K562 (cell line): ENCODE measurements around the gene CNOT6. TPM values are rescaled to one million over a fixed set of nuclear protein-coding genes. Genes with fewer than 3 reads are reported as not detected.

ENCODE experiments used
- ATAC-seq: fragments of 200-7000 bp; cut with Tn5 transposase; 3 replicates; pipeline ENCODE4 v1.9.1; 2020; ENCODE audit warnings: moderate library complexity
- BruUV-seq: library from RNA; stranded (reverse); fragments of 400-500 nt; replicated peaks from 2 replicates; lab custom pipeline; 2021; lab: Mats Ljungman, UMichigan
- CTCF ChIA-PET: fragments of 300-600 bp; formaldehyde crosslinking; extraction: SDS; loops from one replicate; lab custom pipeline; 2021; ENCODE audit warnings: low intra/inter-chr PET ratio; lab: Yijun Ruan, JAX
- POLR2A ChIA-PET: fragments of 300-600, 350-650 bp; sonication (Branson Sonifier 250); formaldehyde crosslinking; extraction: SDS; loops from one replicate; lab custom pipeline; 2021; ENCODE audit warnings: antibody characterized with exemption, inconsistent platforms; lab: Yijun Ruan, JAX
- DNase-seq, 4 experiments: peaks; one replicate each; pipeline versions ENCODE4 v3.0.0 to v3.0.0-alpha.2; 2011 to 2018; ENCODE audit warnings: low spot score in 3 of 4, mixed read lengths in 3 of 4; ENCODE audit errors: extremely low read depth in 1 of 4
- FAIRE-seq: peaks from 2 replicates; lab custom pipeline; 2011; peaks lifted over from hg19 to GRCh38; lab: Jason Lieb, UNC
- H2AFZ ChIP-seq: 2 replicates; pipeline ENCODE4 v1.6.0; 2011; ENCODE audit warnings: low read depth, low read length, control low read depth, inconsistent platforms
- H3K27ac ChIP-seq: fragments of 200-600 bp; 3 replicates; pipeline ENCODE4 v1.8.0; 2011; ENCODE audit warnings: low read depth, mild to moderate bottlenecking, control low read depth, inconsistent platforms, low read length, moderate library complexity, mixed read lengths; ENCODE audit errors: extremely low read depth
- H3K27me3 ChIP-seq, 2 experiments: fragments of 300-600 bp in 1 of 2; 2 replicates in 1 of 2; 3 replicates in 1 of 2; pipeline versions ENCODE4 v1.6.0 to v1.8.0; 2011; ENCODE audit warnings: inconsistent platforms in 2 of 2, low read length in 2 of 2, mild to moderate bottlenecking in 1 of 2, mixed read lengths in 1 of 2, moderate library complexity in 1 of 2; ENCODE audit not compliant: control insufficient read depth in 2 of 2, insufficient read depth in 2 of 2
- H3K36me3 ChIP-seq: fragments of 300-600 bp; 3 replicates; pipeline ENCODE4 v1.8.0; 2011; ENCODE audit warnings: mild to moderate bottlenecking, low read length, inconsistent platforms; ENCODE audit not compliant: control insufficient read depth, insufficient read depth
- H3K4me1 ChIP-seq, 2 experiments: fragments of 200-600 bp in 1 of 2; replicated peaks in 1 of 2; 2 replicates in 1 of 2; 3 replicates in 1 of 2; pipeline versions ENCODE4 v1.5.1 to v1.8.0; 2011; ENCODE audit warnings: inconsistent platforms in 2 of 2, low read length in 2 of 2, mild to moderate bottlenecking in 1 of 2, mixed read lengths in 1 of 2, moderate library complexity in 1 of 2; ENCODE audit not compliant: control insufficient read depth in 2 of 2, insufficient read depth in 2 of 2
- H3K4me2 ChIP-seq: 2 replicates; pipeline ENCODE4 v1.6.1; 2011; ENCODE audit warnings: low read length, control low read depth, inconsistent platforms, mixed read lengths; ENCODE audit not compliant: insufficient read depth
- H3K4me3 ChIP-seq: fragments of 200-600 bp; sonication (generic), shearing (Covaris generic); 2 replicates; pipeline ENCODE4 v1.5.1; 2016; ENCODE audit warnings: control low read depth, inconsistent platforms
- H3K79me2 ChIP-seq: fragments of 200-600 bp; 3 replicates; pipeline ENCODE4 v1.8.0; 2011; ENCODE audit warnings: low read length, inconsistent platforms; ENCODE audit not compliant: control insufficient read depth, insufficient read depth
- H3K9ac ChIP-seq, 2 experiments: 2 replicates each; pipeline versions ENCODE4 v1.6.0 to v1.6.1; 2011; ENCODE audit warnings: low read depth in 2 of 2, low read length in 2 of 2, control low read depth in 1 of 2, inconsistent platforms in 1 of 2, mild to moderate bottlenecking in 1 of 2, mixed read lengths in 1 of 2; ENCODE audit not compliant: insufficient read depth in 1 of 2
- H3K9me1 ChIP-seq: one replicate; pipeline ENCODE4 v1.6.0; 2011; ENCODE audit warnings: inconsistent platforms, mild to moderate bottlenecking, low read length, moderate library complexity; ENCODE audit not compliant: control insufficient read depth, insufficient read depth
- H3K9me3 ChIP-seq: replicated peaks from 2 replicates; pipeline ENCODE4 v1.5.1; 2011; ENCODE audit warnings: low read depth, low read length, inconsistent platforms; ENCODE audit not compliant: control insufficient read depth, insufficient read depth
- H4K20me1 ChIP-seq: replicated peaks from 2 replicates; pipeline ENCODE4 v1.6.1; 2011; ENCODE audit warnings: low read length, inconsistent platforms, mixed read lengths; ENCODE audit not compliant: control insufficient read depth, insufficient read depth
- BMI1 ChIP-seq: fragments of 150-350 bp; IDR thresholded peaks from 2 replicates; pipeline ENCODE4 v1.6.1; 2014; ENCODE audit warnings: low read length
- BRCA1 ChIP-seq, 2 experiments: fragments of 450-650 bp in 1 of 2; sonication (generic) in 1 of 2; formaldehyde crosslinking in 1 of 2; IDR thresholded peaks; 2 replicates each; pipeline versions ENCODE4 v1.5.0 to v1.6.1; 2017 to 2020; ENCODE audit warnings: mild to moderate bottlenecking in 1 of 2, missing genetic modification reagents in 1 of 2
- EZH2 ChIP-seq: IDR thresholded peaks from 2 replicates; pipeline ENCODE4 v1.6.1; 2012; ENCODE audit warnings: low read depth, mild to moderate bottlenecking, inconsistent platforms, low read length, borderline replicate concordance
- GTF2A2 ChIP-seq: IDR thresholded peaks from 2 replicates; pipeline ENCODE4 v1.6.1; 2016; ENCODE audit warnings: mild to moderate bottlenecking, missing genetic modification characterization, missing compliant biosample characterization
- HES1 ChIP-seq: fragments of 450-650 bp; IDR thresholded peaks from 2 replicates; pipeline ENCODE4 v1.6.1; 2016; ENCODE audit warnings: low read depth, mild to moderate bottlenecking, moderate library complexity
- HMG20B ChIP-seq: fragments of 250-450 bp; sonication (Bioruptor Pico); IDR thresholded peaks from 2 replicates; pipeline ENCODE4 v1.5.0; 2021; ENCODE audit warnings: mild to moderate bottlenecking
- PHF21A ChIP-seq: fragments of 450-650 bp; IDR thresholded peaks from 2 replicates; pipeline ENCODE4 v1.6.1; 2017; ENCODE audit warnings: low read depth, borderline replicate concordance
- SMAD3 ChIP-seq: fragments of 450-650 bp; formaldehyde crosslinking; conservative IDR thresholded peaks from 2 replicates; pipeline ENCODE4 v1.4.0; 2020; ENCODE audit warnings: mild to moderate bottlenecking
- SRSF3 ChIP-seq: fragments of 200-400 bp; formaldehyde crosslinking; IDR thresholded peaks from 2 replicates; pipeline ENCODE4 v1.6.1; 2016; ENCODE audit warnings: mild to moderate bottlenecking, low read length, moderate library complexity; ENCODE audit not compliant: insufficient read depth
- TSC22D4 ChIP-seq: fragments of 450-650 bp; IDR thresholded peaks from 2 replicates; pipeline ENCODE4 v1.6.1; 2016; ENCODE audit warnings: missing genetic modification characterization, missing biosample characterization, control low read depth
- ZNF174 ChIP-seq: fragments of 250-450 bp; sonication (Bioruptor Pico); IDR thresholded peaks from 2 replicates; pipeline ENCODE4 v1.4.0; 2020; ENCODE audit warnings: mild to moderate bottlenecking
- ZNF197 ChIP-seq: fragments of 200-800 bp; sonication (Bioruptor generic); IDR thresholded peaks from 2 replicates; pipeline ENCODE4 v1.6.1; 2016; ENCODE audit warnings: low read depth, missing genetic modification characterization, missing compliant biosample characterization
- ZNF395 ChIP-seq: fragments of 200-800 bp; sonication (Bioruptor generic); IDR thresholded peaks from 2 replicates; pipeline ENCODE4 v1.6.1; 2017; ENCODE audit warnings: missing genetic modification characterization, missing compliant biosample characterization
- ZNF408 ChIP-seq: fragments of 250-450 bp; sonication (Bioruptor Pico); IDR thresholded peaks from 2 replicates; pipeline ENCODE4 v1.4.0; 2020; ENCODE audit warnings: low read depth, mild to moderate bottlenecking, moderate library complexity
- ZNF445 ChIP-seq: fragments of 250-450 bp; sonication (Bioruptor Pico); IDR thresholded peaks from 2 replicates; pipeline ENCODE4 v1.4.0; 2020; ENCODE audit warnings: low read depth, mild to moderate bottlenecking, moderate library complexity
- ZNF449 ChIP-seq: fragments of 250-450 bp; sonication (Bioruptor Pico); IDR thresholded peaks from 2 replicates; pipeline ENCODE4 v1.8.0; 2022; ENCODE audit warnings: moderate library complexity, mild to moderate bottlenecking, inconsistent platforms
- ZNF668 ChIP-seq: fragments of 250-450 bp; sonication (Bioruptor Pico); IDR thresholded peaks from 2 replicates; pipeline ENCODE4 v1.8.0; 2022; ENCODE audit warnings: mild to moderate bottlenecking, inconsistent platforms
- WGBS: fragments of 100-300 bp; shearing (Covaris generic); methylation state at CpG from one replicate; pipeline ENCODE4 v1.1.6; 2016; ENCODE audit warnings: low coverage, mixed read lengths; ENCODE audit not compliant: insufficient coverage; ENCODE audit errors: missing lambda C conversion rate; 5-methylcytosine and 5-hydroxymethylcytosine counted together
- in situ Hi-C: fragments of 300-500 bp; cut with MboI; formaldehyde crosslinking; loops from 4 replicates; pipeline ENCODE4 v1.15.0; 2018; ENCODE audit warnings: inconsistent platforms, mixed read lengths
- intact Hi-C: fragments of 100-400 bp; cut with micrococcal nuclease; formaldehyde crosslinking; loops from 2 replicates; pipeline ENCODE4 v1.14.2; 2022
- polyA plus RNA-seq, 8 experiments: library from polyadenylated mRNA; depleted of rRNA in 4 of 8; stranded (reverse) in 5 of 8; unstranded in 3 of 8; fragments of >200 nt; fragmentation: Nextera tagmentation in 2 of 8; fragmentation: Illumina TruSeq in 1 of 8; extraction: Ambion mirVana in 2 of 8; extraction: Trizol in 1 of 8; gene quantifications; 2 replicates each; pipeline versions ENCODE4 v1.2.1 to v1.2.3, GENCODE V29; 2011 to 2014; ENCODE audit warnings: inconsistent platforms in 1 of 8, missing spikeins in 1 of 8
- total RNA-seq, 7 experiments: library from RNA; depleted of rRNA in 6 of 7; stranded (reverse); fragments of >200 nt in 6 of 7; fragmentation: Illumina TruSeq in 2 of 7; extraction: Trizol in 2 of 7; gene quantifications; 2 replicates each; pipeline versions ENCODE4 v1.2.1 to v1.2.3, GENCODE V29; 2011 to 2021; ENCODE audit warnings: low replicate concordance in 1 of 7
- TF ChIP-seq, protein P1 (sequence below), 3 experiments: fragments of 200-800 bp in 1 of 3; sonication (Bioruptor generic) in 1 of 3; sonication (generic) in 1 of 3; formaldehyde crosslinking in 1 of 3; IDR thresholded peaks; 2 replicates each; pipeline versions ENCODE4 v1.6.1 to v1.8.0; 2016 to 2022; ENCODE audit warnings: mild to moderate bottlenecking in 2 of 3, missing compliant biosample characterization in 2 of 3, missing genetic modification characterization in 2 of 3, missing genetic modification reagents in 1 of 3

CNOT6 gene
- total and polyA plus RNA-seq, 9 of the 15 experiments (the other 6 are each of a cell fraction or from before 2014, with no cell fraction given), result 4.9 to 32.4 (median 14.0) TPM

- peaks cover 5% of the 10 kb centered on the region for H3K9me1 ChIP-seq
- peaks cover 93% of the 10 kb centered on the region for H3K79me2 ChIP-seq
- no TSS peak for BruUV-seq
- no peak overlapping the region for H2AFZ ChIP-seq
- POLR2A ChIA-PET, result interaction anchor here (0.5 to 2.8 kb wide), 3 partner anchors 13 to 38 kb away, joined by 5 to 9 read pairs (median 6); partner anchors contain the start of gene CNOT6
- H3K4me1 ChIP-seq, result peaks cover 3 to 11% of the 10 kb centered on the region in 2 experiments; a peak in 3 of 5 replicates
- in situ Hi-C loops, result no loop called here
- FAIRE-seq, result no peak
- 71% methylated on average over 3 of the region's 3 CpGs for WGBS
- no peak overlapping the region for H3K9ac ChIP-seq
- no peak overlapping the region for H3K4me3 ChIP-seq
- CTCF ChIA-PET, result no interaction called here
- no peaks in the 10 kb centered on the region for H3K27me3 ChIP-seq
- no peak overlapping the region for H3K4me2 ChIP-seq
- intact Hi-C loops, result no loop called here
- H3K9me3 ChIP-seq, result no peaks in the 10 kb centered on the region
- H4K20me1 ChIP-seq, result peaks cover 28% of the 10 kb centered on the region
- no peak overlapping the region for H3K27ac ChIP-seq
- no peak for ATAC-seq
- DNase-seq, result no peak
- H3K36me3 ChIP-seq, result 0 out of 3 replicates have a peak, but pooled peaks cover 12% of the 10 kb centered on the region
- TF ChIP-seq ZNF408 (no peak), ZNF395 (CRISPR knock-in tag) (peak; percentile 70; the same call in 1 of the 2 replicates), ZNF174 (CRISPR knock-in tag) (no peak), SRSF3 (no peak), SMAD3 (CRISPR knock-in tag) (0 out of 2 replicates have a peak, but pooled peaks have one; percentile 39), HMG20B (CRISPR knock-in tag) (no peak), ZNF449 (CRISPR knock-in tag) (peak; percentile 70), BRCA1 (IDR thresholded peaks at IDR 0.05) (no peak), BRCA1 (CRISPR knock-in tag; IDR thresholded peaks at IDR 0.05) (no peak), ZNF197 (CRISPR knock-in tag) (0 out of 2 replicates have a peak, but pooled peaks have one; percentile 71), GTF2A2 (tag) (peak; percentile 58; the same call in 1 of the 2 replicates), HES1 (no peak), TSC22D4 (tag) (no peak), ZNF445 (no peak), BMI1 (no peak), PHF21A (no peak), ZNF668 (CRISPR knock-in tag) (peak; percentile 83; the same call in 1 of the 2 replicates), EZH2 (no peak)
- TF ChIP-seq, protein P1, sequence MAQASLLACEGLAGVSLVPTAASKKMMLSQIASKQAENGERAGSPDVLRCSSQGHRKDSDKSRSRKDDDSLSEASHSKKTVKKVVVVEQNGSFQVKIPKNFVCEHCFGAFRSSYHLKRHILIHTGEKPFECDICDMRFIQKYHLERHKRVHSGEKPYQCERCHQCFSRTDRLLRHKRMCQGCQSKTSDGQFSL (CRISPR knock-in tag; IDR thresholded peaks at IDR 0.05), result no peak
- TF ChIP-seq, protein P1 (tag; IDR thresholded peaks at IDR 0.05), result 0 out of 4 replicates have a peak, but pooled peaks of 1 of the 2 experiments have one; percentile 37
Observed at GRCh38 chr5:180519098-180519497, 24.9 kb downstream of the CNOT6 start.
